Gastrocnemius medialis (tissue), 4 donors: ENCODE results near the gene EIF4H.

Source experiments
- POLR2A ChIP-seq, 2 donors: fragments of 450-650 bp; IDR thresholded peaks; one replicate each; pipeline ENCODE4 v1.6.1; 2017; ENCODE audit warnings: antibody characterized with exemption in 2 of 2, mild to moderate bottlenecking in 2 of 2, moderate library complexity in 2 of 2
- TF ChIP-seq, protein P1 (sequence below), 5 experiments: fragments of 450-650 bp in 3 of 5; fragments of 200-600 bp in 2 of 5; sonication (generic) in 2 of 5; IDR thresholded peaks in 4 of 5; conservative IDR thresholded peaks in 1 of 5; 1 replicate in 4 of 5; 2 replicates in 1 of 5; pipeline ENCODE4 v1.5.1; 2016 to 2019; ENCODE audit warnings: antibody characterized with exemption in 5 of 5, mild to moderate bottlenecking in 3 of 5, moderate library complexity in 3 of 5

- TF ChIP-seq, protein P1, sequence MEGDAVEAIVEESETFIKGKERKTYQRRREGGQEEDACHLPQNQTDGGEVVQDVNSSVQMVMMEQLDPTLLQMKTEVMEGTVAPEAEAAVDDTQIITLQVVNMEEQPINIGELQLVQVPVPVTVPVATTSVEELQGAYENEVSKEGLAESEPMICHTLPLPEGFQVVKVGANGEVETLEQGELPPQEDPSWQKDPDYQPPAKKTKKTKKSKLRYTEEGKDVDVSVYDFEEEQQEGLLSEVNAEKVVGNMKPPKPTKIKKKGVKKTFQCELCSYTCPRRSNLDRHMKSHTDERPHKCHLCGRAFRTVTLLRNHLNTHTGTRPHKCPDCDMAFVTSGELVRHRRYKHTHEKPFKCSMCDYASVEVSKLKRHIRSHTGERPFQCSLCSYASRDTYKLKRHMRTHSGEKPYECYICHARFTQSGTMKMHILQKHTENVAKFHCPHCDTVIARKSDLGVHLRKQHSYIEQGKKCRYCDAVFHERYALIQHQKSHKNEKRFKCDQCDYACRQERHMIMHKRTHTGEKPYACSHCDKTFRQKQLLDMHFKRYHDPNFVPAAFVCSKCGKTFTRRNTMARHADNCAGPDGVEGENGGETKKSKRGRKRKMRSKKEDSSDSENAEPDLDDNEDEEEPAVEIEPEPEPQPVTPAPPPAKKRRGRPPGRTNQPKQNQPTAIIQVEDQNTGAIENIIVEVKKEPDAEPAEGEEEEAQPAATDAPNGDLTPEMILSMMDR (IDR thresholded peaks at IDR 0.05 in 4 of 5, conservative IDR thresholded peaks at IDR 0.05 in 1 of 5) = no peak
- no peak for TF ChIP-seq POLR2A (IDR thresholded peaks at IDR 0.05)
Observed at GRCh38 chr7:74216361-74216761, 42.2 kb downstream of the EIF4H start.
